SK-N-SH (cell line): ENCODE measurements around the gene KRTAP10-2.

Experiments
- EP300 ChIP-seq, 2 experiments: IDR thresholded peaks; 2 replicates each; pipeline versions ENCODE4 v1.4.0 to v1.6.1; 2012; ENCODE audit warnings: borderline replicate concordance in 1 of 2, low read depth in 1 of 2, low read length in 1 of 2
- EZH2phosphoT487 ChIP-seq: fragments of 200-600 bp; sonication (generic); IDR thresholded peaks from 2 replicates; pipeline ENCODE4 v1.6.1; 2017; ENCODE audit warnings: low read depth, mixed run types, mild to moderate bottlenecking, antibody characterized with exemption, moderate library complexity, borderline replicate concordance
- FOXM1 ChIP-seq: IDR thresholded peaks from 2 replicates; pipeline ENCODE4 v1.4.0; 2012; ENCODE audit warnings: low read depth, mild to moderate bottlenecking
- MEF2A ChIP-seq: IDR thresholded peaks from 2 replicates; pipeline ENCODE4 v1.4.0; 2012; ENCODE audit warnings: low read depth, borderline replicate concordance
- POLR2AphosphoS5 ChIP-seq: IDR thresholded peaks from 2 replicates; pipeline ENCODE4 v1.6.1; 2012; ENCODE audit warnings: low read depth, low read length
- RAD21 ChIP-seq: IDR thresholded peaks from 2 replicates; pipeline ENCODE4 v1.6.1; 2012; ENCODE audit warnings: mild to moderate bottlenecking, low read length
- RCOR1 ChIP-seq: fragments of 150-350 bp; IDR thresholded peaks from 2 replicates; pipeline ENCODE4 v1.6.1; 2017; ENCODE audit warnings: antibody characterized with exemption, low read length
- RFX5 ChIP-seq: IDR thresholded peaks from 2 replicates; pipeline ENCODE4 v1.6.1; 2012; ENCODE audit warnings: mild to moderate bottlenecking, improper control_type of control experiment, low read length
- TF ChIP-seq, protein P1 (sequence below): fragments of 200-600 bp; sonication (generic); IDR thresholded peaks from 2 replicates; pipeline ENCODE4 v1.6.1; 2017; ENCODE audit warnings: antibody characterized with exemption, mild to moderate bottlenecking, moderate library complexity
- TF ChIP-seq, protein P2 (sequence below): IDR thresholded peaks from 2 replicates; pipeline ENCODE4 v1.4.0; 2012; ENCODE audit warnings: low read depth, borderline replicate concordance
- TF ChIP-seq, protein P3 (sequence below): IDR thresholded peaks from 2 replicates; pipeline ENCODE4 v1.6.1; 2012; ENCODE audit warnings: mild to moderate bottlenecking, low read depth, low read length, moderate library complexity
- TF ChIP-seq, protein P4 (sequence below): fragments of 150-350 bp; IDR thresholded peaks from 2 replicates; pipeline ENCODE4 v1.6.1; 2017; ENCODE audit warnings: antibody characterized with exemption, low read length, low read depth, borderline replicate concordance

DNA sequence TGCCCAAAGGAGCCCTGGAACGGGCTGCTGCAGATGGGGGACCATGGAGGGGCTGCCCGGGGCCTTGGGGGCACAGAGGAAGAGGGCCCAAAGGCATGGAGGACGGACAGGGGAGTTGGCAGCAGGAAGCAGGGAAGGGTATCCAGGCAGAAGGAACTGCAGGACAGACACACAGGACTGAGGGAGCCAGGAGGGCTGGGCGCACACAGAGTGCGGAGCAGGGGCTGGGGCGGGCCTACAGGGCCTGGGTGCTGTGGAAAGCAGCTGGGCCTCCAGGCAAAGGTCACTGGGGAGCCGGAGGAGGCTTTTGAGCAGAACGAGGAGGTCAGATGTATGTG is 39.4 kb downstream of the KRTAP10-2 start:
- TF ChIP-seq, protein P1, sequence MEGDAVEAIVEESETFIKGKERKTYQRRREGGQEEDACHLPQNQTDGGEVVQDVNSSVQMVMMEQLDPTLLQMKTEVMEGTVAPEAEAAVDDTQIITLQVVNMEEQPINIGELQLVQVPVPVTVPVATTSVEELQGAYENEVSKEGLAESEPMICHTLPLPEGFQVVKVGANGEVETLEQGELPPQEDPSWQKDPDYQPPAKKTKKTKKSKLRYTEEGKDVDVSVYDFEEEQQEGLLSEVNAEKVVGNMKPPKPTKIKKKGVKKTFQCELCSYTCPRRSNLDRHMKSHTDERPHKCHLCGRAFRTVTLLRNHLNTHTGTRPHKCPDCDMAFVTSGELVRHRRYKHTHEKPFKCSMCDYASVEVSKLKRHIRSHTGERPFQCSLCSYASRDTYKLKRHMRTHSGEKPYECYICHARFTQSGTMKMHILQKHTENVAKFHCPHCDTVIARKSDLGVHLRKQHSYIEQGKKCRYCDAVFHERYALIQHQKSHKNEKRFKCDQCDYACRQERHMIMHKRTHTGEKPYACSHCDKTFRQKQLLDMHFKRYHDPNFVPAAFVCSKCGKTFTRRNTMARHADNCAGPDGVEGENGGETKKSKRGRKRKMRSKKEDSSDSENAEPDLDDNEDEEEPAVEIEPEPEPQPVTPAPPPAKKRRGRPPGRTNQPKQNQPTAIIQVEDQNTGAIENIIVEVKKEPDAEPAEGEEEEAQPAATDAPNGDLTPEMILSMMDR: no peak
- TF ChIP-seq POLR2AphosphoS5 (no peak), RCOR1 (no peak), EP300 (IDR thresholded peaks at IDR 0.05; ENCODE audit: borderline replicate concordance in 1 of 2, low read depth in 1 of 2, low read length in 1 of 2) (no peak), EZH2phosphoT487 (no peak), FOXM1 (no peak), MEF2A (no peak), RAD21 (no peak), RFX5 (no peak)
- TF ChIP-seq, protein P2, sequence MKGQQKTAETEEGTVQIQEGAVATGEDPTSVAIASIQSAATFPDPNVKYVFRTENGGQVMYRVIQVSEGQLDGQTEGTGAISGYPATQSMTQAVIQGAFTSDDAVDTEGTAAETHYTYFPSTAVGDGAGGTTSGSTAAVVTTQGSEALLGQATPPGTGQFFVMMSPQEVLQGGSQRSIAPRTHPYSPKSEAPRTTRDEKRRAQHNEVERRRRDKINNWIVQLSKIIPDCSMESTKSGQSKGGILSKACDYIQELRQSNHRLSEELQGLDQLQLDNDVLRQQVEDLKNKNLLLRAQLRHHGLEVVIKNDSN: no peak
- TF ChIP-seq, protein P3, sequence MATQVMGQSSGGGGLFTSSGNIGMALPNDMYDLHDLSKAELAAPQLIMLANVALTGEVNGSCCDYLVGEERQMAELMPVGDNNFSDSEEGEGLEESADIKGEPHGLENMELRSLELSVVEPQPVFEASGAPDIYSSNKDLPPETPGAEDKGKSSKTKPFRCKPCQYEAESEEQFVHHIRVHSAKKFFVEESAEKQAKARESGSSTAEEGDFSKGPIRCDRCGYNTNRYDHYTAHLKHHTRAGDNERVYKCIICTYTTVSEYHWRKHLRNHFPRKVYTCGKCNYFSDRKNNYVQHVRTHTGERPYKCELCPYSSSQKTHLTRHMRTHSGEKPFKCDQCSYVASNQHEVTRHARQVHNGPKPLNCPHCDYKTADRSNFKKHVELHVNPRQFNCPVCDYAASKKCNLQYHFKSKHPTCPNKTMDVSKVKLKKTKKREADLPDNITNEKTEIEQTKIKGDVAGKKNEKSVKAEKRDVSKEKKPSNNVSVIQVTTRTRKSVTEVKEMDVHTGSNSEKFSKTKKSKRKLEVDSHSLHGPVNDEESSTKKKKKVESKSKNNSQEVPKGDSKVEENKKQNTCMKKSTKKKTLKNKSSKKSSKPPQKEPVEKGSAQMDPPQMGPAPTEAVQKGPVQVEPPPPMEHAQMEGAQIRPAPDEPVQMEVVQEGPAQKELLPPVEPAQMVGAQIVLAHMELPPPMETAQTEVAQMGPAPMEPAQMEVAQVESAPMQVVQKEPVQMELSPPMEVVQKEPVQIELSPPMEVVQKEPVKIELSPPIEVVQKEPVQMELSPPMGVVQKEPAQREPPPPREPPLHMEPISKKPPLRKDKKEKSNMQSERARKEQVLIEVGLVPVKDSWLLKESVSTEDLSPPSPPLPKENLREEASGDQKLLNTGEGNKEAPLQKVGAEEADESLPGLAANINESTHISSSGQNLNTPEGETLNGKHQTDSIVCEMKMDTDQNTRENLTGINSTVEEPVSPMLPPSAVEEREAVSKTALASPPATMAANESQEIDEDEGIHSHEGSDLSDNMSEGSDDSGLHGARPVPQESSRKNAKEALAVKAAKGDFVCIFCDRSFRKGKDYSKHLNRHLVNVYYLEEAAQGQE: no peak
- TF ChIP-seq, protein P4, sequence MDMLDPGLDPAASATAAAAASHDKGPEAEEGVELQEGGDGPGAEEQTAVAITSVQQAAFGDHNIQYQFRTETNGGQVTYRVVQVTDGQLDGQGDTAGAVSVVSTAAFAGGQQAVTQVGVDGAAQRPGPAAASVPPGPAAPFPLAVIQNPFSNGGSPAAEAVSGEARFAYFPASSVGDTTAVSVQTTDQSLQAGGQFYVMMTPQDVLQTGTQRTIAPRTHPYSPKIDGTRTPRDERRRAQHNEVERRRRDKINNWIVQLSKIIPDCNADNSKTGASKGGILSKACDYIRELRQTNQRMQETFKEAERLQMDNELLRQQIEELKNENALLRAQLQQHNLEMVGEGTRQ: no peak
